Peyer's patch (tissue), 4 donors: ENCODE data around the gene HOXA5. TPM values are rescaled to one million over a fixed set of nuclear protein-coding genes. Genes with fewer than 3 reads are reported as not detected.

Experiments used
- DNase-seq, 3 donors: peaks; one replicate each; pipeline ENCODE4 v3.0.0-alpha.2; 2017 to 2019
- H3K27ac ChIP-seq, 4 donors: fragments of 200-600 bp; sonication (generic); one replicate each; pipeline ENCODE4 v1.5.1; 2016 to 2019
- H3K27me3 ChIP-seq, 2 donors: fragments of 200-600 bp; sonication (generic); one replicate each; pipeline ENCODE4 v1.5.1; 2019
- H3K36me3 ChIP-seq, 3 donors: fragments of 200-600 bp; sonication (generic); one replicate each; pipeline ENCODE4 v1.5.1; 2016 to 2019
- H3K4me1 ChIP-seq, 4 donors: fragments of 200-600 bp; sonication (generic); one replicate each; pipeline ENCODE4 v1.5.1; 2016 to 2019
- H3K4me3 ChIP-seq, 4 donors: fragments of 200-600 bp; sonication (generic); 1 replicate in 3 of 4; 2 replicates in 1 of 4; pipeline ENCODE4 v1.5.1; 2016 to 2019; ENCODE audit warnings: mild to moderate bottlenecking in 1 of 4
- H3K9me3 ChIP-seq, 4 donors: fragments of 200-600 bp; sonication (generic); one replicate each; pipeline ENCODE4 v1.5.1; 2016 to 2019; ENCODE audit warnings: mild to moderate bottlenecking in 1 of 4
- POLR2A ChIP-seq, 2 donors: fragments of 450-650 bp; IDR thresholded peaks; one replicate each; pipeline ENCODE4 v1.5.1; 2017; ENCODE audit warnings: antibody characterized with exemption in 2 of 2, mild to moderate bottlenecking in 2 of 2, moderate library complexity in 2 of 2
- total RNA-seq, 4 donors: library from RNA; depleted of rRNA; stranded (reverse); fragments of >200 nt; gene quantifications; one replicate each; pipeline ENCODE4 v1.1.0, GENCODE V29; 2016
- TF ChIP-seq, protein P1 (sequence below), 6 experiments: fragments of 450-650 bp in 4 of 6; fragments of 200-600 bp in 2 of 6; sonication (generic) in 1 of 6; IDR thresholded peaks; one replicate each; pipeline ENCODE4 v1.5.1; 2017 to 2019; ENCODE audit warnings: antibody characterized with exemption in 6 of 6, mild to moderate bottlenecking in 3 of 6, moderate library complexity in 1 of 6

The HOXA5 gene
- total RNA-seq, 4 donors from 2014 or later, result 8.3 to 24.3 (median 20.1) TPM

DNA sequence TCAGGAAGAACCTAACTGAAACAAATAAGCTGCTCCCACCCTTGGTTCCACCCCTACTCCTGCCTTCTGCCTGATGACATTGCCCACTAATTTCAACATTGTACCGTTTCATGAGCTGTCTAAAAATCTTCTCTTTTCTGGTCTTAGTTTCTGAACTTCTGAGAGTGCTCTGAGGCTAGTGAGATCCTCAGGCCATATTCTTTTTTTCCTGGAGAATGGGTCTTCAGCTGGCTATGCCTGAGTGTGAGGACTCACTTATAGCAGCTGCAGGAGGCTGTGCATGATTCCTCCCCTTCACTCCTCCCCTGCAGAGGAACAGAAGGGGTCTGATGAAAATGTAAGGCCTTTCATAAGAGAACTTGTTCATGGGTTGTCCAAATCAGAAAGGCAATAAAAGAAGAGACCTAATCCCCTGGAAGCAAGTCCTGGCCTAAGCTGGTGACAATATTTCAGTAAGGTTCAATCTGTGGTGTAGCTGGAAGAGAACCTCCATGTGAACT is 24.0 kb downstream of the HOXA5 start:
- H3K27me3 ChIP-seq, result no peaks in the 10 kb centered on the region
- H3K27ac ChIP-seq, result peak overlapping the region in 2 of 4 donors; percentile 48 to 93
- H3K36me3 ChIP-seq, result no peaks in the 10 kb centered on the region
- no peak overlapping the region for H3K4me3 ChIP-seq
- no peaks in the 10 kb centered on the region for H3K9me3 ChIP-seq
- peaks cover 0 to 82% (median 4%) of the 10 kb centered on the region in 4 donors for H3K4me1 ChIP-seq
- no peak for TF ChIP-seq POLR2A (IDR thresholded peaks at IDR 0.05)
- TF ChIP-seq, protein P1, sequence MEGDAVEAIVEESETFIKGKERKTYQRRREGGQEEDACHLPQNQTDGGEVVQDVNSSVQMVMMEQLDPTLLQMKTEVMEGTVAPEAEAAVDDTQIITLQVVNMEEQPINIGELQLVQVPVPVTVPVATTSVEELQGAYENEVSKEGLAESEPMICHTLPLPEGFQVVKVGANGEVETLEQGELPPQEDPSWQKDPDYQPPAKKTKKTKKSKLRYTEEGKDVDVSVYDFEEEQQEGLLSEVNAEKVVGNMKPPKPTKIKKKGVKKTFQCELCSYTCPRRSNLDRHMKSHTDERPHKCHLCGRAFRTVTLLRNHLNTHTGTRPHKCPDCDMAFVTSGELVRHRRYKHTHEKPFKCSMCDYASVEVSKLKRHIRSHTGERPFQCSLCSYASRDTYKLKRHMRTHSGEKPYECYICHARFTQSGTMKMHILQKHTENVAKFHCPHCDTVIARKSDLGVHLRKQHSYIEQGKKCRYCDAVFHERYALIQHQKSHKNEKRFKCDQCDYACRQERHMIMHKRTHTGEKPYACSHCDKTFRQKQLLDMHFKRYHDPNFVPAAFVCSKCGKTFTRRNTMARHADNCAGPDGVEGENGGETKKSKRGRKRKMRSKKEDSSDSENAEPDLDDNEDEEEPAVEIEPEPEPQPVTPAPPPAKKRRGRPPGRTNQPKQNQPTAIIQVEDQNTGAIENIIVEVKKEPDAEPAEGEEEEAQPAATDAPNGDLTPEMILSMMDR (IDR thresholded peaks at IDR 0.05), result no peak
- no peak for DNase-seq

DNA sequence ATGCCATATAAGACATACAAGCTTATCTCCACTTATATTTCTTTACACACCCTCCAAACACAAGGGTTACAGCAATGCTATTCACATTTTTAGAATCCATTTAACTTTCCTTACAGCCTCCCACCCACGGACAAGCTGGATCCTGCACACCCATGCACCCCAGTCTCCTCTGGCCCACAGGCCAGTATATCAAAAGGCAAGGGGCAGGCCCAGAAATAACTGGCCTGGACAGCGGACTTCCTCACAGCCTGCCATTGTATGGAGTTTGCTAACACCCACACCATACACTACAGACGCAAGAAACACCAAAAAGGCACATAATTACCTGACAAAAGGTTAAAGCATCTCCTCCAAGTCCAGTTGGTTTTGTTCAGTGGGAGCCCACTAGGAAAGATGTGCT is 24.9 kb downstream of the HOXA5 start:
- Histone ChIP-seq H3K4me3 (peak overlapping the region in 2 of 4 donors; percentile 54 to 60), H3K4me1 (peaks cover 0 to 76% (median 4%) of the 10 kb centered on the region in 4 donors)

DNA sequence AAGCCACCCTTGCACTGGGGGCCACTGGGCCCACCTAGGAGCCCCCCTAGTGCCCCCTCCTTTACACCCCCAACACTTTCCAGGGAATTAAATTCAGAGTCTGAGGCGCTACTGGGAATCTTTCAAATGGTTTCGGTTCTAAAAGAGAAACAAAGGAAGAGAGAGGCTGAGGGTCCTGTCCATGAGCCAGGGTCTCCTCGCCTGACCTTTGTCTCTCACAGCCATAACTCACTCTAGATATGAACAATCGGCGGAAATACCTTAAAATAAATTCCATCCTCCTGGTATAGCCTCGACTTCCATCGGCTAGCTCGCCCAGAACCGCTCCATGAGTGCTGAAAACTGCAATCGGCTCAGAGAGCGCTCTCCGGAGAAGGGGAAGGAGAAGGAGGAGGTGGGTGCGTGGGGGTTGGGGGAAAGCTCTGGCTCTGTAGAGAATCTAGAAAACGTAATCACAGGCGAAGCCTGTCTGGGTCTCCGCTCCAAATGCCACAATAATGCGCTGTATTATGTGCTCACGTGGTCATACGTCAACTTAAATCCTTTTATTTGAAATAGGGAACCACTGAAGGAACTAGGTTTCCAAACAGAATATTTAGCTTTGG is 25.5 kb downstream of the HOXA5 start:
- TF ChIP-seq, protein P1 (IDR thresholded peaks at IDR 0.05), result no peak
- no peak for TF ChIP-seq POLR2A (IDR thresholded peaks at IDR 0.05)
- DNase-seq, result no peak
- H3K27ac ChIP-seq, result peak overlapping the region; percentile 23 to 93 (median 72)
- H3K27me3 ChIP-seq, result no peaks in the 10 kb centered on the region
- peak overlapping the region in 2 of 4 donors; percentile 54 to 60 for H3K4me3 ChIP-seq
- H3K9me3 ChIP-seq, result no peaks in the 10 kb centered on the region
- no peaks in the 10 kb centered on the region for H3K36me3 ChIP-seq
- peaks cover 0 to 72% (median under 1%) of the 10 kb centered on the region in 4 donors for H3K4me1 ChIP-seq

More for the DNA sequence above, 24.9 kb downstream of the HOXA5 start:
- H3K36me3 ChIP-seq, result no peaks in the 10 kb centered on the region
- H3K9me3 ChIP-seq, result no peaks in the 10 kb centered on the region
- no peaks in the 10 kb centered on the region for H3K27me3 ChIP-seq
- peak overlapping the region in 3 of 4 donors; percentile 51 to 93 (median 93) for H3K27ac ChIP-seq
- TF ChIP-seq POLR2A (IDR thresholded peaks at IDR 0.05), result no peak
- TF ChIP-seq, protein P1 (IDR thresholded peaks at IDR 0.05), result no peak
- DNase-seq, result no peak

DNA sequence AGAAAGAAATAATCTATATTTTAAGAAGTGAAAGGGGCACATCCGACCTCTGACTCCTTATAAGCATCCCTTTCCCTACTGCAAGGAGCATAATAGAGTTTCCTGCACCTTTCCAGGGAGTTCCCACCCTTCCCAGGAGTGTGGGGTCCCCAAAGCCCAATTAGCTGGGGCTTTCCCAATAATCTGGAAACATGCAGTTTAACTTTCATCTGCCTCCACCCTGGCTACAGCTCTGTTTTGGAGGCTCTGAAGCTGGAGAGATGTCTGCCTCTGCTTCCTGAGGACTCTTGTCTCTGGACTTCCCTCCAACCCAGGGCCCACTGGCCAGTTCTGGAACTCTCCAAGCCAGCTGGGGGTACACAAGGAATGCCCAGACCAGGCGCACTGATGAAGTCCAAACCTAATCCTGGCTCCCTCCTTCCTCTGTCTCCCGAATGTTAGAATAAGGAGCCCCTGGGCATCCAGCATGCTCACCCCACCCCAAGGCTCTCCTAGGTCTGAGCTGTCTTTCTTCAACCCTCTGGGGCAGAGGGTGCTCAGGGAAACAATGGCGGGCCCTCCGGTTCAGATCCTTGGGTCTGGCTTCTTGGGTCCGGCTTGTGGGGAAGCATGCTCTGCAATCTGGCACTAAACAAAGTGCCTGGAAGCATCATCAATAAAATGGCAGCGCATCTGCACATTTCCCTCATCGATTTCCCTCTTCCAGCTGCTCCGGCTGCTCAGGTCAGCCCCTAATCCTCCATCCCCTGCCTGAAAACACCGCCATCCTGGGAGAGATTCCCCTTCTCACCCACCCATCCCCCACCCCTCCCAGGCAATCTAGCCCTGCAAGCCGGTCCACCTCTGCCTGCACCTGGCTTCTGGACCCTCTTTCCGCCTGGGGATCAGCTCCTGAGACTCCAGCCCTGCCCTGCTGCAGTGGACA is 26.3 kb downstream of the HOXA5 start:
- Histone ChIP-seq H3K4me3 (peak overlapping the region in 3 of 4 donors; percentile 19 to 60 (median 54)), H3K4me1 (peaks cover 0 to 76% (median 0%) of the 10 kb centered on the region in 4 donors)
- no peak for DNase-seq

More for the DNA sequence above, 26.3 kb downstream of the HOXA5 start:
- peak overlapping the region; percentile 23 to 93 (median 72) for H3K27ac ChIP-seq
- no peaks in the 10 kb centered on the region for H3K9me3 ChIP-seq
- no peak for TF ChIP-seq POLR2A (IDR thresholded peaks at IDR 0.05)
- TF ChIP-seq, protein P1 (IDR thresholded peaks at IDR 0.05), result no peak
- H3K36me3 ChIP-seq, result no peaks in the 10 kb centered on the region
- H3K27me3 ChIP-seq, result no peaks in the 10 kb centered on the region
